Prostate gland (tissue), 2 donors: ENCODE measurements around the gene TNFRSF4.

ENCODE experiments used
- CTCF ChIP-seq, 4 experiments: fragments of 200-600 bp in 2 of 4; fragments of 450-650 bp in 2 of 4; sonication (generic) in 2 of 4; IDR thresholded peaks; 1 replicate in 3 of 4; 2 replicates in 1 of 4; pipeline ENCODE4 v1.5.1; 2016 to 2019; ENCODE audit warnings: antibody characterized with exemption in 4 of 4, mild to moderate bottlenecking in 2 of 4, moderate library complexity in 2 of 4
- POLR2A ChIP-seq: fragments of 450-650 bp; IDR thresholded peaks from one replicate; pipeline ENCODE4 v1.6.1; 2016; ENCODE audit warnings: antibody characterized with exemption, mild to moderate bottlenecking

- TF ChIP-seq POLR2A (no peak), CTCF (IDR thresholded peaks at IDR 0.05) (no peak)
These were observed 36.3 kb downstream of the TNFRSF4 start for GRCh38 chr1:1177452-1178206.
